ENCODE results near the gene DNAJB7. TPM values are rescaled to one million over a fixed set of nuclear protein-coding genes. Genes with fewer than 3 reads are reported as not detected.

DNAJB7 gene
- total RNA-seq, 1 donor: not detected

GRCh38 chr22:40894417-40894816 lies 32.5 kb upstream of the DNAJB7 start:
- Histone ChIP-seq H3K4me2 (ENCODE audit: insufficient read depth, low read length) (no peak overlapping the region), H2AFZ (ENCODE audit: low read length) (no peak overlapping the region), H3K4me1 (ENCODE audit: insufficient read depth, low read length) (no peaks in the 10 kb centered on the region), H3K79me2 (ENCODE audit: insufficient read depth, low read length) (no peaks in the 10 kb centered on the region), H3K27ac (ENCODE audit: low read depth, low read length) (no peak overlapping the region), H3K9me3 (ENCODE audit: low read depth, low read length) (no peaks in the 10 kb centered on the region), H4K20me1 (ENCODE audit: insufficient read depth, low read length) (no peaks in the 10 kb centered on the region), H3K27me3 (ENCODE audit: insufficient read depth, low read length) (no peaks in the 10 kb centered on the region), H3K36me3 (ENCODE audit: insufficient read depth, low read length) (peaks cover 8% of the 10 kb centered on the region), H3K4me3 (ENCODE audit: insufficient read depth, low read length) (no peak overlapping the region)
- DNase-seq (ENCODE audit: insufficient read length, low spot score, missing footprints): peak; percentile 18
- no peak for TF ChIP-seq CTCF (IDR thresholded peaks at IDR 0.05; ENCODE audit: extremely low read depth, low read depth, low read length)

- Histone ChIP-seq H3K9me3 (ENCODE audit: low read depth, low read length) (no peaks in the 10 kb centered on the region), H3K27ac (ENCODE audit: low read depth, low read length) (no peak overlapping the region), H2AFZ (ENCODE audit: low read length) (no peak overlapping the region), H3K4me1 (ENCODE audit: insufficient read depth, low read length) (no peaks in the 10 kb centered on the region), H4K20me1 (ENCODE audit: insufficient read depth, low read length) (no peaks in the 10 kb centered on the region), H3K36me3 (ENCODE audit: insufficient read depth, low read length) (peaks cover 32% of the 10 kb centered on the region), H3K4me3 (ENCODE audit: insufficient read depth, low read length) (no peak overlapping the region), H3K79me2 (ENCODE audit: insufficient read depth, low read length) (no peaks in the 10 kb centered on the region), H3K4me2 (ENCODE audit: insufficient read depth, low read length) (no peak overlapping the region), H3K27me3 (ENCODE audit: insufficient read depth, low read length) (no peaks in the 10 kb centered on the region)
- no peak for DNase-seq (ENCODE audit: insufficient read length, low spot score, missing footprints)
- no peak for TF ChIP-seq CTCF (IDR thresholded peaks at IDR 0.05; ENCODE audit: extremely low read depth, low read depth, low read length)
Observed at GRCh38 chr22:40890881-40891280, 29.0 kb upstream of the DNAJB7 start.

GRCh38 chr22:40889116-40889515 lies 27.2 kb upstream of the DNAJB7 start:
- Histone ChIP-seq H4K20me1 (ENCODE audit: insufficient read depth, low read length) (no peaks in the 10 kb centered on the region), H3K27me3 (ENCODE audit: insufficient read depth, low read length) (no peaks in the 10 kb centered on the region), H3K4me1 (ENCODE audit: insufficient read depth, low read length) (no peaks in the 10 kb centered on the region), H2AFZ (ENCODE audit: low read length) (no peak overlapping the region), H3K36me3 (ENCODE audit: insufficient read depth, low read length) (peaks cover 33% of the 10 kb centered on the region), H3K4me3 (ENCODE audit: insufficient read depth, low read length) (no peak overlapping the region), H3K9me3 (ENCODE audit: low read depth, low read length) (no peaks in the 10 kb centered on the region), H3K4me2 (ENCODE audit: insufficient read depth, low read length) (no peak overlapping the region), H3K27ac (ENCODE audit: low read depth, low read length) (no peak overlapping the region), H3K79me2 (ENCODE audit: insufficient read depth, low read length) (no peaks in the 10 kb centered on the region)
- DNase-seq (ENCODE audit: insufficient read length, low spot score, missing footprints): no peak
- TF ChIP-seq CTCF (IDR thresholded peaks at IDR 0.05; ENCODE audit: extremely low read depth, low read depth, low read length): no peak

GRCh38 chr22:40878922-40879321 lies 17.0 kb upstream of the DNAJB7 start:
- Histone ChIP-seq H3K4me3 (ENCODE audit: insufficient read depth, low read length) (no peak overlapping the region), H3K4me2 (ENCODE audit: insufficient read depth, low read length) (no peak overlapping the region), H2AFZ (ENCODE audit: low read length) (no peak overlapping the region), H3K9me3 (ENCODE audit: low read depth, low read length) (no peaks in the 10 kb centered on the region), H3K27me3 (ENCODE audit: insufficient read depth, low read length) (no peaks in the 10 kb centered on the region), H4K20me1 (ENCODE audit: insufficient read depth, low read length) (no peaks in the 10 kb centered on the region), H3K4me1 (ENCODE audit: insufficient read depth, low read length) (no peaks in the 10 kb centered on the region), H3K36me3 (ENCODE audit: insufficient read depth, low read length) (peaks cover 34% of the 10 kb centered on the region), H3K27ac (ENCODE audit: low read depth, low read length) (no peak overlapping the region), H3K79me2 (ENCODE audit: insufficient read depth, low read length) (no peaks in the 10 kb centered on the region)
- no peak for TF ChIP-seq CTCF (IDR thresholded peaks at IDR 0.05; ENCODE audit: extremely low read depth, low read depth, low read length)
- no peak for DNase-seq (ENCODE audit: insufficient read length, low spot score, missing footprints)
